Astrocyte (in vitro differentiated cells and primary cell): ENCODE results near the gene JAKMIP2. TPM values are rescaled to one million over a fixed set of nuclear protein-coding genes. Genes with fewer than 3 reads are reported as not detected.

Experiments used
- DNase-seq: peaks from one replicate; pipeline ENCODE4 v3.0.0-alpha.2; 2010; ENCODE audit warnings: low read depth
- FAIRE-seq: peaks from 2 replicates; lab custom pipeline; 2011; peaks lifted over from hg19 to GRCh38; lab: Jason Lieb, UNC
- H2AFZ ChIP-seq: 2 replicates; pipeline ENCODE4 v1.6.0; 2012; ENCODE audit warnings: low read depth, low read length, inconsistent platforms
- H3K27ac ChIP-seq: 2 replicates; pipeline ENCODE4 v1.5.1; 2011; ENCODE audit warnings: low read depth, low read length, inconsistent platforms
- H3K27me3 ChIP-seq: 2 replicates; pipeline ENCODE4 v1.6.0; 2011; ENCODE audit warnings: low read length, inconsistent platforms; ENCODE audit not compliant: insufficient read depth
- H3K36me3 ChIP-seq: 2 replicates; pipeline ENCODE4 v1.5.1; 2011; ENCODE audit warnings: low read length, inconsistent platforms; ENCODE audit not compliant: insufficient read depth
- H3K4me1 ChIP-seq: 2 replicates; pipeline ENCODE4 v1.5.1; 2011; ENCODE audit warnings: low read length, inconsistent platforms; ENCODE audit not compliant: insufficient read depth
- H3K4me2 ChIP-seq: 2 replicates; pipeline ENCODE4 v1.6.0; 2012; ENCODE audit warnings: low read length, inconsistent platforms
- H3K4me3 ChIP-seq: 2 replicates; pipeline ENCODE4 v1.5.1; 2011; ENCODE audit warnings: low read depth, mild to moderate bottlenecking, low read length, inconsistent platforms; ENCODE audit not compliant: insufficient read depth
- H3K79me2 ChIP-seq: 2 replicates; pipeline ENCODE4 v1.6.0; 2012; ENCODE audit warnings: mild to moderate bottlenecking, low read length, inconsistent platforms; ENCODE audit not compliant: insufficient read depth
- H3K9ac ChIP-seq: 2 replicates; pipeline ENCODE4 v1.6.0; 2012; ENCODE audit warnings: mild to moderate bottlenecking, low read length, inconsistent platforms
- H3K9me3 ChIP-seq: 2 replicates; pipeline ENCODE4 v1.5.1; 2012; ENCODE audit warnings: low read depth, mild to moderate bottlenecking, low read length, inconsistent platforms; ENCODE audit not compliant: insufficient read depth
- H4K20me1 ChIP-seq: 2 replicates; pipeline ENCODE4 v1.6.0; 2012; ENCODE audit warnings: low read length, inconsistent platforms; ENCODE audit not compliant: insufficient read depth
- H3K27ac Mint-ChIP-seq: one replicate; pipeline ENCODE4 v1.8.0; 2021; ENCODE audit warnings: mild to moderate bottlenecking, mixed read lengths; ENCODE audit not compliant: unreplicated experiment
- H3K27me3 Mint-ChIP-seq: one replicate; pipeline ENCODE4 v1.8.0; 2021; ENCODE audit warnings: low read depth, mixed read lengths; ENCODE audit not compliant: unreplicated experiment
- H3K36me3 Mint-ChIP-seq: one replicate; pipeline ENCODE4 v1.8.0; 2021; ENCODE audit warnings: low read depth, mixed read lengths; ENCODE audit not compliant: unreplicated experiment
- H3K4me1 Mint-ChIP-seq: one replicate; pipeline ENCODE4 v1.8.0; 2021; ENCODE audit warnings: low read depth, mixed read lengths; ENCODE audit not compliant: unreplicated experiment
- H3K4me3 Mint-ChIP-seq: one replicate; pipeline ENCODE4 v1.8.0; 2021; ENCODE audit warnings: mild to moderate bottlenecking, moderate library complexity, mixed read lengths; ENCODE audit not compliant: unreplicated experiment
- H3K9me3 Mint-ChIP-seq: one replicate; pipeline ENCODE4 v1.8.0; 2021; ENCODE audit warnings: mild to moderate bottlenecking, mixed read lengths; ENCODE audit not compliant: unreplicated experiment
- CTCF ChIP-seq: IDR thresholded peaks from 2 replicates; pipeline ENCODE4 v1.5.1; 2011; ENCODE audit warnings: low read depth, mild to moderate bottlenecking, inconsistent platforms, low read length, moderate library complexity; ENCODE audit not compliant: insufficient read depth
- EZH2 ChIP-seq: IDR thresholded peaks from 2 replicates; pipeline ENCODE4 v1.6.1; 2012; ENCODE audit warnings: mild to moderate bottlenecking, low read length, inconsistent platforms; ENCODE audit not compliant: insufficient read depth
- total RNA-seq: library from RNA; stranded (reverse); gene quantifications from 2 replicates; pipeline ENCODE4 v1.2.1, GENCODE V29; 2021

Gene JAKMIP2
- total RNA-seq, 1 donor from 2014 or later = 15.1 TPM

GRCh38 chr5:147694772-147695171, 87.8 kb downstream of the JAKMIP2 start:
- H3K4me3 Mint-ChIP-seq = no peak overlapping the region
- DNase-seq (no peak), FAIRE-seq (no peak)
- Histone ChIP-seq H3K4me3 (no peak overlapping the region), H3K27ac (no peak overlapping the region), H3K4me2 (no peak overlapping the region), H3K9me3 (peaks cover 9% of the 10 kb centered on the region), H3K4me1 (no peaks in the 10 kb centered on the region), H3K9ac (no peak overlapping the region), H3K79me2 (no peaks in the 10 kb centered on the region), H3K27me3 (no peaks in the 10 kb centered on the region), H2AFZ (no peak overlapping the region), H3K36me3 (no peaks in the 10 kb centered on the region), H4K20me1 (no peaks in the 10 kb centered on the region)
- peaks cover 22% of the 10 kb centered on the region for H3K4me1 Mint-ChIP-seq
- no peak overlapping the region for H3K27ac Mint-ChIP-seq
- TF ChIP-seq CTCF (no peak), EZH2 (no peak)
- H3K36me3 Mint-ChIP-seq = peaks cover 18% of the 10 kb centered on the region
- H3K27me3 Mint-ChIP-seq = no peaks in the 10 kb centered on the region
- peaks cover 20% of the 10 kb centered on the region for H3K9me3 Mint-ChIP-seq

- peaks cover 11% of the 10 kb centered on the region for H3K36me3 Mint-ChIP-seq
- Histone ChIP-seq H4K20me1 (no peaks in the 10 kb centered on the region), H3K9me3 (peaks cover 9% of the 10 kb centered on the region), H3K27me3 (no peaks in the 10 kb centered on the region), H3K4me1 (peaks cover 4% of the 10 kb centered on the region), H3K4me2 (no peak overlapping the region), H3K27ac (no peak overlapping the region), H3K36me3 (no peaks in the 10 kb centered on the region), H3K9ac (no peak overlapping the region), H3K4me3 (no peak overlapping the region), H2AFZ (no peak overlapping the region), H3K79me2 (no peaks in the 10 kb centered on the region)
- no peak for FAIRE-seq
- no peak overlapping the region for H3K4me3 Mint-ChIP-seq
- DNase-seq = no peak
- H3K27me3 Mint-ChIP-seq = no peaks in the 10 kb centered on the region
- no peak overlapping the region for H3K27ac Mint-ChIP-seq
- peaks cover 28% of the 10 kb centered on the region for H3K4me1 Mint-ChIP-seq
- TF ChIP-seq CTCF (no peak), EZH2 (no peak)
- peaks cover 12% of the 10 kb centered on the region for H3K9me3 Mint-ChIP-seq
Observed at GRCh38 chr5:147693233-147693632, 89.3 kb downstream of the JAKMIP2 start.

GRCh38 chr5:147691130-147691529, 91.4 kb downstream of the JAKMIP2 start:
- Histone ChIP-seq H3K9me3 (no peaks in the 10 kb centered on the region), H3K4me2 (no peak overlapping the region), H3K27me3 (no peaks in the 10 kb centered on the region), H3K79me2 (no peaks in the 10 kb centered on the region), H3K4me1 (peaks cover 4% of the 10 kb centered on the region), H2AFZ (no peak overlapping the region), H3K36me3 (no peaks in the 10 kb centered on the region), H3K27ac (no peak overlapping the region), H3K4me3 (no peak overlapping the region), H3K9ac (no peak overlapping the region), H4K20me1 (no peaks in the 10 kb centered on the region)
- FAIRE-seq = no peak
- TF ChIP-seq EZH2 = no peak
- no peak for TF ChIP-seq CTCF
- Mint-ChIP-seq H3K36me3 (peaks cover 2% of the 10 kb centered on the region), H3K27me3 (no peaks in the 10 kb centered on the region), H3K9me3 (no peaks in the 10 kb centered on the region), H3K27ac (no peak overlapping the region), H3K4me3 (no peak overlapping the region), H3K4me1 (peaks cover 31% of the 10 kb centered on the region)
- no peak for DNase-seq
